ENCODE data around the gene NTNG1.

Gene NTNG1

GRCh38 chr1:107359472-107360241 is 218.8 kb downstream of the NTNG1 start:
- Mint-ChIP-seq H3K27ac (no peak overlapping the region), H3K4me3 (no peak overlapping the region), H3K9me3 (no peaks in the 10 kb centered on the region), H3K4me1 (peaks cover 18% of the 10 kb centered on the region), H3K36me3 (ENCODE audit: low read depth) (no peaks in the 10 kb centered on the region), H3K27me3 (ENCODE audit: low read depth, poor library complexity) (no peaks in the 10 kb centered on the region)
- no peak for TF ChIP-seq CTCF (IDR thresholded peaks at IDR 0.05)
- no peak for DNase-seq

GRCh38 chr1:107362468-107363140 is 221.8 kb downstream of the NTNG1 start:
- H3K27me3 Mint-ChIP-seq (ENCODE audit: low read depth, poor library complexity): no peaks in the 10 kb centered on the region

GRCh38 chr1:107363154-107363553 is 222.3 kb downstream of the NTNG1 start:
- Mint-ChIP-seq H3K27me3 (ENCODE audit: low read depth, poor library complexity) (no peaks in the 10 kb centered on the region), H3K27ac (no peak overlapping the region), H3K9me3 (no peaks in the 10 kb centered on the region), H3K36me3 (ENCODE audit: low read depth) (no peaks in the 10 kb centered on the region), H3K4me3 (no peak overlapping the region), H3K4me1 (peaks cover 19% of the 10 kb centered on the region)
- no peak for TF ChIP-seq CTCF (IDR thresholded peaks at IDR 0.05)
- DNase-seq: no peak

More at GRCh38 chr1:107362468-107363140, 221.8 kb downstream of the NTNG1 start:
- no peak overlapping the region for H3K4me3 Mint-ChIP-seq
- H3K9me3 Mint-ChIP-seq: no peaks in the 10 kb centered on the region
- H3K4me1 Mint-ChIP-seq: peaks cover 22% of the 10 kb centered on the region
- no peaks in the 10 kb centered on the region for H3K36me3 Mint-ChIP-seq (ENCODE audit: low read depth)
- no peak for DNase-seq
- TF ChIP-seq CTCF (IDR thresholded peaks at IDR 0.05): no peak
- H3K27ac Mint-ChIP-seq: no peak overlapping the region

- TF ChIP-seq CTCF (IDR thresholded peaks at IDR 0.05): no peak
- no peaks in the 10 kb centered on the region for H3K27me3 Mint-ChIP-seq (ENCODE audit: low read depth, poor library complexity)
- H3K27ac Mint-ChIP-seq: no peak overlapping the region
- no peaks in the 10 kb centered on the region for H3K9me3 Mint-ChIP-seq
- H3K36me3 Mint-ChIP-seq (ENCODE audit: low read depth): no peaks in the 10 kb centered on the region
- no peak for DNase-seq
- H3K4me1 Mint-ChIP-seq: peaks cover 4% of the 10 kb centered on the region
- no peak overlapping the region for H3K4me3 Mint-ChIP-seq
Measured at GRCh38 chr1:107365527-107366240, 224.8 kb downstream of the NTNG1 start.

DNA sequence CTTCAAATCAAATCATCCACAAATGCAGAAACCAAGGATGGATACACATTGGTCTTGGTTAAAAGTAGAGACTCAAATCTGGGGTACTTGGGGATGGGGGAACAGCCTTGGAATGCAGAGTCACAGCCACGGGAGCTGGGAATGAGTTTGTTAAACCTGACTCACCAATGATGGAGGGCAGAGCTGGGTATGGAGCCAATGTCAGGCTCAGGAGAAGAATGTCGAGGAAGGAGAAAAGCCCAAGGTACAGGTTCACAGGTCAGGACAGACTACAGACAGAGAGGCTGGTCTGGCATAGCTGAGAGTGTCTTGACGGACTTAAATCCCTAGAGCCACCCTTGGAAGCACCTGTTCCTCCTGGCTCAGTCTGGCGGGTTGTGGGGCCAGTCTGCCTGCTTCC is 237.6 kb downstream of the NTNG1 start:
- Mint-ChIP-seq H3K36me3 (ENCODE audit: low read depth) (no peaks in the 10 kb centered on the region), H3K27ac (no peak overlapping the region), H3K9me3 (no peaks in the 10 kb centered on the region), H3K27me3 (ENCODE audit: low read depth, poor library complexity) (peaks cover 7% of the 10 kb centered on the region), H3K4me1 (peaks cover 25% of the 10 kb centered on the region), H3K4me3 (no peak overlapping the region)
- no peak for DNase-seq
- no peak for TF ChIP-seq CTCF (IDR thresholded peaks at IDR 0.05)

Data from nephron progenitor cell (in vitro differentiated cells).